ENCODE measurements around the gene ZMIZ1. TPM values are rescaled to one million over a fixed set of nuclear protein-coding genes. Genes with fewer than 3 reads are reported as not detected.
A peak's percentile ranks its signal among the peaks of the same experiment; 100 is the strongest.

ZMIZ1 gene
- total RNA-seq, 1 donor from 2014 or later = 84.7 TPM

DNA sequence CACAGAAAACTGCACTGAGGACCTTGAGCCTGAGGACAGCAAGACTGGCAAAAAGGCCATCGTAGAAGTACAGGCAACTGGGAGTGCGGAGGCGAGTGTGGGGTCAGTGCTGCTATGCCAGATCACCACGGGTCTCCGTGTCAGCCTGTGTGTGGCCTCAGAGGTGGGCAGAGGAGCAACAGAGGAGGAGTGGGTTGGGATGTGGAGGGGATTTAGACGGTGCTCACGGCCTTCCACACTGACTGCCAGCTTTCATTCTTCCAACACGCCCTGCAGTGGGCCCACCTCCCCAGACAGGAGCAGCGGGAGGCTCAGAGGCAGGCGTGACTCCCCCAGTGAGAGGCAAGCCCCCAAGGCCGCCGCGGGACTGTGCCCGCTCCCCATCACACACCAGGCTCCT lies 17.0 kb upstream of the ZMIZ1 start:
- no peaks in the 10 kb centered on the region for H3K9me3 ChIP-seq
- intact Hi-C loops (cut with DNase I) = no loop called here
- ATAC-seq = no peak
- DNase-seq = peak; percentile 54
- peaks cover 32% of the 10 kb centered on the region for H3K4me1 ChIP-seq
- H3K27ac ChIP-seq = no peak overlapping the region
- H3K27me3 ChIP-seq = no peaks in the 10 kb centered on the region
- H3K36me3 ChIP-seq = no peaks in the 10 kb centered on the region
- no peak overlapping the region for H3K4me3 ChIP-seq
- TF ChIP-seq, protein P1, sequence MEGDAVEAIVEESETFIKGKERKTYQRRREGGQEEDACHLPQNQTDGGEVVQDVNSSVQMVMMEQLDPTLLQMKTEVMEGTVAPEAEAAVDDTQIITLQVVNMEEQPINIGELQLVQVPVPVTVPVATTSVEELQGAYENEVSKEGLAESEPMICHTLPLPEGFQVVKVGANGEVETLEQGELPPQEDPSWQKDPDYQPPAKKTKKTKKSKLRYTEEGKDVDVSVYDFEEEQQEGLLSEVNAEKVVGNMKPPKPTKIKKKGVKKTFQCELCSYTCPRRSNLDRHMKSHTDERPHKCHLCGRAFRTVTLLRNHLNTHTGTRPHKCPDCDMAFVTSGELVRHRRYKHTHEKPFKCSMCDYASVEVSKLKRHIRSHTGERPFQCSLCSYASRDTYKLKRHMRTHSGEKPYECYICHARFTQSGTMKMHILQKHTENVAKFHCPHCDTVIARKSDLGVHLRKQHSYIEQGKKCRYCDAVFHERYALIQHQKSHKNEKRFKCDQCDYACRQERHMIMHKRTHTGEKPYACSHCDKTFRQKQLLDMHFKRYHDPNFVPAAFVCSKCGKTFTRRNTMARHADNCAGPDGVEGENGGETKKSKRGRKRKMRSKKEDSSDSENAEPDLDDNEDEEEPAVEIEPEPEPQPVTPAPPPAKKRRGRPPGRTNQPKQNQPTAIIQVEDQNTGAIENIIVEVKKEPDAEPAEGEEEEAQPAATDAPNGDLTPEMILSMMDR (IDR thresholded peaks at IDR 0.05) = no peak

DNA sequence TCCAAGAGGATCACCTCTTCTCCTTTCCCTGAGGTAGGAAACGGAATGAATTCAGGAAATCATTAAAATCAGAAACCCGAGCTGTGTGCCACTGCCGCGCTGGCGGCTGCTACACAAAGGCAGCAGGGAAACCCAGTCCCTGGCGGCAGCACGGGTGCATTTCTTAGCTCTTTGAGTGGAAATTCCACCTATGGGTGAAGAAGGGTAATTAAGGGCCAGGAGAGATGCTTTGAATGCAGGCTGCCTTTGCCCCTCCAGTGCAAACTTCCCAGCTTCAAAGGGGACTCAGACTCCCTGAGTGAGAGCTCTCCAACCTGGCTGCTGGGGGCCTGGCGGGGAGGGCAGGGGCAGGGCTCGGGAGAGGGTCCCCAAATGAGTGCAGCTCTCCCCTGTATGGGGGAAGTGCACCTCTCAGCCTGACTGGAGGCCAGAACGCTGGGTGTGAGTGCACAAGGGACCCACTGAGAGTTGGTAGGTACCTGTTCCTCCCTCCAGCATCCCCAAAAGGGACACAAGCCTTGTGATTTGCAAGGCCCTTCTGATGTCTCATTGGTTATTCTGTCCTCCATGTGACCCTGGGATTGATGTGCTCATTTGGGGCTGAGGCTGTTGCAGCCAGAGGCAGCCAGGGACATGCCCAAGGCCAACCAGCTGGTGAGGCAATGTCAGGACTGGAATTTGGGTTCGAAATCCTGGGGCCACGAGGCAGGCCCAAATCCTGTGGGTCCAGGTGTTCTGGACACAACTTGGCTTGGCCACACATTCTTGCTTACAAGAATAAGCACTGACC lies 16.3 kb upstream of the ZMIZ1 start:
- H3K4me3 ChIP-seq = no peak overlapping the region
- peak; percentile 35 for ATAC-seq
- no peaks in the 10 kb centered on the region for H3K36me3 ChIP-seq
- peaks cover 32% of the 10 kb centered on the region for H3K4me1 ChIP-seq
- TF ChIP-seq, protein P1 (IDR thresholded peaks at IDR 0.05) = peak; percentile 40
- intact Hi-C loops (cut with DNase I) = no loop called here
- H3K27me3 ChIP-seq = no peaks in the 10 kb centered on the region
- peak; percentile 68 for DNase-seq
- H3K9me3 ChIP-seq = no peaks in the 10 kb centered on the region
- no peak overlapping the region for H3K27ac ChIP-seq

DNA sequence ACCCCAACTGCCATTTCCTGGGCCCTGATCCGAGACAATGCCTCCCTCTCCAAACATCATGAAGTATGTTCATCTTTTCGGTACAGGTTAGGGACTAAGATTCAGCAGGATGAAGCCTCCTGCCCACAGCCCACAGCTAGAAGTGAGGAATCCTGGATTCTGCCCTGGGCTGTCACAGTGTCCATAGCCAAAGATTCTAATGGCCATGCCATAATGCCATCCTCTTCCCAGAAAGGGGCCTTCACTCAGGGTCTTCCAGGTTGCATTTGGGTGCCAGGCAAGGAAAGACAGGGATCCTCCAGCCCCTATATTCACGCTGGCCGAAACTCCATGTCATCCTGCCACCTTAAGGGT lies 15.7 kb upstream of the ZMIZ1 start:
- Histone ChIP-seq H3K4me3 (no peak overlapping the region), H3K27me3 (no peaks in the 10 kb centered on the region), H3K36me3 (no peaks in the 10 kb centered on the region), H3K4me1 (peaks cover 32% of the 10 kb centered on the region), H3K9me3 (no peaks in the 10 kb centered on the region), H3K27ac (no peak overlapping the region)
- no peak for ATAC-seq
- no peak for DNase-seq
- intact Hi-C loops (cut with DNase I) = no loop called here
- TF ChIP-seq, protein P1 (IDR thresholded peaks at IDR 0.05) = no peak

DNA sequence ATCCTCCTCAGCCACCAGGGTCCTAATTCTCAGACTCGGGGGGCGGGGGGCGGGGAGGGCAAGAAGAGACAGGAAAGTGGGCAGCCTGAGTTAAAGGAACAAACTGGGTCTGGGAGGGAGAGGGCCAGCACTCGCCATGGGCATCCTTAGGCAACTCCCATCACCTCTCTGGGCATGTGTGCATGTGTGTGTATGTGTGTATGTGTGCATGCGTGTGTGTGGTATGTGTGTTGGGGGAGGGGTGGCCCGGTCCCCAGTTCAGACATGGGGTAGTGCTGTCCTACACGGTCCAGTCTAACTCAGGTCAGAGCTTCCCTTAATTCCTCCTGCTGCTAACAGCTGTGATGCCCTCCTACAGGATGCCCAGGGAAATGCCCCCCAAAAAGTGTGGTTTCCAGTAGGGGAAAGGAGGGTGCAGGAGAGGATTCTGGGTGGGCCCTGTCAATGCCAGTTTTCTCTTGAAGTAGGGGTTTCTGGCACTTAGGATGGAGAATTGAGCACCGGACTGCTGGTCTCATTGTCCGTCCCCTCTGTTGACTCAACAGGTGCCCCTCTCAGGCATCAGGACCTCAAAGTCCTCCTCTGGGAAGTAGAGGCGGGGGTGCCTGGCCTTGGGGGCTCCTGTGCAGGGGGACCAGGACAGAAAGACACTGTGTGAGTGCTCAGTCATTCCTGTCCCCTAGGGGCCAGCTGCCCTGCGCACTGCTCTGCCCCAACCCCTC lies 15.1 kb upstream of the ZMIZ1 start:
- H3K36me3 ChIP-seq = no peaks in the 10 kb centered on the region
- no peak overlapping the region for H3K27ac ChIP-seq
- peak; percentile 33 for DNase-seq
- no peak for ATAC-seq
- intact Hi-C loops (cut with DNase I) = no loop called here
- H3K4me1 ChIP-seq = peaks cover 26% of the 10 kb centered on the region
- no peak overlapping the region for H3K4me3 ChIP-seq
- no peaks in the 10 kb centered on the region for H3K27me3 ChIP-seq
- TF ChIP-seq, protein P1 (IDR thresholded peaks at IDR 0.05) = no peak
- no peaks in the 10 kb centered on the region for H3K9me3 ChIP-seq

DNA sequence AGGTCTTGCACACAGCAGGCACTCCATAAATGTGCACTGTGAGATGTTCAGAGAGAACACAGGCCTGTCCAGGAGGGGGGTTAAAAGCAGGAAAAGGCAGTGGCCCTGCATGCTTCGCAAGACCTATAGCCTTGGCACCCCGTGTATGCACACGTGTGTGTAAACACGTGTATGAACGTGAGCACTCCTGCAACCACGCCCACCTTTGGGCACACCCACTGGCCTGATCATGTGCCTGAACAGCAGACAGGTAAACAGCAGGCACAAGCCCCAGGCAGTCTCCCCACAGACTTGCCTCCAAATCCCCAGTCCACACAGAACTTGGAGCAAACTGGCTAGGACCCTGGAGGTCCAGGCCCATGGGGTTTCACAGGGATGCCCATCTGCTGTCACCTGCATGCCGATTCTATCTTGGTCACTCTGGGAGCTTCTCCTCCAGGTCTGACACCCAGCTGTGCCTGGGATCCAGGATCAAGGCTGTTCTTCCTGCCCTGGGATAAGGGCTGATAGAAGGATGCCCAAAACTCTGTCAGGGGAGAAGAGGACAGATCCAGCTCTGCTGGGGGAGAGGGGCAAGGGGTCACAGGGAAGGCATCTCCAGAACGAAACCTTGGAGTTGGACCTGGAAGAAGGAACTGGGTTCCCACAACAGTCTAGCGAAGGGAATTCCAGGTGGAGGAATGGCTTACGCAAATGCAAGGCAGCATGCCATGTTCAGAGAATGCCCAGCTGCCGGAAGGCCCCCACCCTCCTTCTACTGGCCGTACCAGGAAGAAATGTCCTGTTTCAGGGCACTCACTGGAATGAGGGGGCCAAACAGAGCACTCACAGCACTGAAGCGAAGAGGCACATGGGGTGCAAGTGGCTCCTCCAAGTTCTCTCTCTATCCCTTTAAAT lies 14.3 kb upstream of the ZMIZ1 start:
- TF ChIP-seq, protein P1 (IDR thresholded peaks at IDR 0.05) = no peak
- Histone ChIP-seq H3K4me1 (peaks cover 21% of the 10 kb centered on the region), H3K9me3 (no peaks in the 10 kb centered on the region), H3K27me3 (no peaks in the 10 kb centered on the region), H3K27ac (no peak overlapping the region), H3K36me3 (no peaks in the 10 kb centered on the region), H3K4me3 (no peak overlapping the region)
- DNase-seq (peak; percentile 67), ATAC-seq (peak; percentile 26)
- intact Hi-C loops (cut with DNase I) = no loop called here
